ENCODE data around the gene PDGFC. TPM values are rescaled to one million over a fixed set of nuclear protein-coding genes. Genes with fewer than 3 reads are reported as not detected.

PDGFC gene
- total and polyA plus RNA-seq, 2 of the 8 experiments (the other 6 are each of a cell fraction or from before 2014, with no cell fraction given): 0.65 to 2.7 TPM

- TF ChIP-seq PHF8 (conservative IDR thresholded peaks at IDR 0.05; ENCODE audit: low read depth, low read length): no peak
- no peak for TF ChIP-seq NRF1 (IDR thresholded peaks at IDR 0.05; ENCODE audit: low read depth, low read length)
- no peak for TF ChIP-seq USF2 (IDR thresholded peaks at IDR 0.05; ENCODE audit: low read length)
Measured at GRCh38 chr4:156800463-156800862, 171.1 kb downstream of the PDGFC start (continued).
